HG02943 (cell line): ENCODE results near the gene PGRMC2.
"Not testable (repeated sequence)": the region's sequence is repeated elsewhere in the genome, so short reads cannot be mapped to it uniquely, and the experiment has no call there.

Experiments
- ATAC-seq: cut with Tn5 transposase; IDR thresholded peaks from one replicate; pipeline ENCODE4 v1.9.1; 2021; ENCODE audit warnings: mild to moderate bottlenecking, low read depth, moderate library complexity; ENCODE audit not compliant: unreplicated experiment

PGRMC2 gene

GRCh38 chr4:128275346-128275745 is 12.3 kb downstream of the PGRMC2 start:
- no peak for ATAC-seq

GRCh38 chr4:128271551-128271950 is 16.1 kb downstream of the PGRMC2 start:
- ATAC-seq: no peak

- no peak for ATAC-seq
Measured at GRCh38 chr4:128268970-128269369, 18.6 kb downstream of the PGRMC2 start.

- ATAC-seq: no peak
Measured at GRCh38 chr4:128267745-128268144, 19.9 kb downstream of the PGRMC2 start.

GRCh38 chr4:128267171-128267570 is 20.4 kb downstream of the PGRMC2 start:
- ATAC-seq: not testable (repeated sequence)

- not testable (repeated sequence) for ATAC-seq
Measured at GRCh38 chr4:128265550-128265949, 22.1 kb downstream of the PGRMC2 start.

GRCh38 chr4:128259889-128260288 is 27.7 kb downstream of the PGRMC2 start:
- not testable (repeated sequence) for ATAC-seq

- not testable (repeated sequence) for ATAC-seq
Measured at GRCh38 chr4:128258166-128258565, 29.4 kb downstream of the PGRMC2 start.

GRCh38 chr4:128256539-128256938 is 31.1 kb downstream of the PGRMC2 start:
- no peak for ATAC-seq

GRCh38 chr4:128255906-128256305 is 31.7 kb downstream of the PGRMC2 start:
- ATAC-seq: no peak

- ATAC-seq: no peak
Measured at GRCh38 chr4:128249787-128250668, 37.6 kb downstream of the PGRMC2 start.

GRCh38 chr4:128247906-128248305 is 39.7 kb downstream of the PGRMC2 start:
- ATAC-seq: no peak

GRCh38 chr4:128245391-128245790 is 42.2 kb downstream of the PGRMC2 start:
- not testable (repeated sequence) for ATAC-seq

- ATAC-seq: no peak
Measured at GRCh38 chr4:128244379-128244778, 43.2 kb downstream of the PGRMC2 start.

GRCh38 chr4:128242601-128243000 is 45.0 kb downstream of the PGRMC2 start:
- ATAC-seq: no peak

- no peak for ATAC-seq
Measured at GRCh38 chr4:128241981-128242380, 45.6 kb downstream of the PGRMC2 start.

GRCh38 chr4:128241425-128241913 is 46.1 kb downstream of the PGRMC2 start:
- no peak for ATAC-seq

GRCh38 chr4:128241019-128241418 is 46.6 kb downstream of the PGRMC2 start:
- ATAC-seq: no peak

- ATAC-seq: no peak
Measured at GRCh38 chr4:128234836-128235235, 52.8 kb downstream of the PGRMC2 start.

- ATAC-seq: no peak
Measured at GRCh38 chr4:128232719-128233118, 54.9 kb downstream of the PGRMC2 start.

- ATAC-seq: no peak
Measured at GRCh38 chr4:128228845-128229795, 58.5 kb downstream of the PGRMC2 start.
